Smooth muscle cell (in vitro differentiated cells): ENCODE measurements around the gene PLK1. TPM values are rescaled to one million over a fixed set of nuclear protein-coding genes. Genes with fewer than 3 reads are reported as not detected.

Experiments used
- DNase-seq: peaks from one replicate; lab custom pipeline; 2025; ENCODE audit not compliant: unreplicated experiment; lab: John Stamatoyannopoulos, UW
- H2AFZ ChIP-seq: fragments of 200-600 bp; sonication (generic); 2 replicates; pipeline ENCODE4 v1.6.0; 2016; ENCODE audit warnings: antibody characterized with exemption, low read depth, mild to moderate bottlenecking
- H3F3A ChIP-seq: fragments of 200-600 bp; sonication (generic); 2 replicates; pipeline ENCODE4 v1.6.0; 2017; ENCODE audit warnings: antibody characterized with exemption, low read depth
- H3K27ac ChIP-seq: fragments of 200-600 bp; sonication (generic); 2 replicates; pipeline ENCODE4 v1.5.1; 2016; ENCODE audit warnings: low read depth, mild to moderate bottlenecking
- H3K27me3 ChIP-seq: fragments of 200-600 bp; sonication (generic); 2 replicates; pipeline ENCODE4 v1.6.1; 2016; ENCODE audit warnings: low read depth, mild to moderate bottlenecking
- H3K36me3 ChIP-seq: fragments of 200-600 bp; sonication (generic); 2 replicates; pipeline ENCODE4 v1.5.1; 2016; ENCODE audit warnings: low read depth
- H3K4me1 ChIP-seq: fragments of 200-600 bp; sonication (generic); 2 replicates; pipeline ENCODE4 v1.5.1; 2016; ENCODE audit warnings: low read depth
- H3K4me2 ChIP-seq: fragments of 200-600 bp; sonication (generic); 2 replicates; pipeline ENCODE4 v1.6.0; 2016; ENCODE audit warnings: mild to moderate bottlenecking
- H3K4me3 ChIP-seq: fragments of 200-600 bp; sonication (generic); 2 replicates; pipeline ENCODE4 v1.5.1; 2016; ENCODE audit warnings: mild to moderate bottlenecking
- H3K79me2 ChIP-seq: fragments of 200-600 bp; sonication (generic); 2 replicates; pipeline ENCODE4 v1.6.0; 2016; ENCODE audit warnings: low read depth, mild to moderate bottlenecking
- H3K9ac ChIP-seq: fragments of 200-600 bp; sonication (generic); 2 replicates; pipeline ENCODE4 v1.6.0; 2016; ENCODE audit warnings: low read depth
- H3K9me3 ChIP-seq: fragments of 200-600 bp; sonication (generic); replicated peaks from 2 replicates; pipeline ENCODE4 v1.5.1; 2016; ENCODE audit warnings: low read depth
- H4K20me1 ChIP-seq: fragments of 200-600 bp; sonication (generic); 2 replicates; pipeline ENCODE4 v1.6.0; 2016; ENCODE audit warnings: low read depth
- WGBS: methylation state at CpG from one replicate; pipeline ENCODE4 v1.1.7; 2016; ENCODE audit warnings: low lambda C conversion rate; 5-methylcytosine and 5-hydroxymethylcytosine counted together
- polyA plus RNA-seq: library from polyadenylated mRNA; unstranded; fragments of >200 nt; fragmentation: Nextera tagmentation; extraction: Ambion mirVana; gene quantifications from 2 replicates; pipeline ENCODE4 v1.2.1, GENCODE V29; 2016
- total RNA-seq: library from RNA; depleted of rRNA; stranded (reverse); fragments of >200 nt; gene quantifications from 2 replicates; pipeline ENCODE4 v1.2.3, GENCODE V29; 2014
- TF ChIP-seq, protein P1 (sequence below): fragments of 200-600 bp; sonication (generic); IDR thresholded peaks from 2 replicates; pipeline ENCODE4 v1.5.1; 2017; ENCODE audit warnings: borderline replicate concordance, mild to moderate bottlenecking, antibody characterized with exemption; ENCODE audit not compliant: insufficient read depth, poor library complexity, severe bottlenecking

The PLK1 gene
- total and polyA plus RNA-seq, 2 experiments from 2014 or later: 15.5 to 29.7 TPM

DNA sequence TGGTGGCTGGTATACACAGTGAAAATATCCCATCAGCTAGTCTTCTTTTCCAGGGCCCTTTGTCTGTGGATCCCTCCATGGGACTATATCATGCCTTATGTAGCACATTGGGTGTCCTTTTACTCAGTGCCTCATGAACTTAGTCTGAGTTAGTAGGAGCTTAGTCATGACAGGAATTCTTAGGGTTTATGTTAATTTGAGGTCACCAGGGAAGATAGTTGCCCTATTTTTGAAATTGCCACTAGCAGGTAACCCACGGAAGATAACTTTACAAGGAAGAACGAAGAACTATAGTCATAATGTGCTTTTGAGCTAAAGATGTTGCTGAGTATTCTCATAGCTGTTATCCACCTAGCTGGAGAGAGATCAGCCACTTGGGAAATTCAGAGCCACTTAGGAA lies 14.8 kb upstream of the PLK1 start:
- Histone ChIP-seq H3K79me2 (no peaks in the 10 kb centered on the region), H3K9me3 (no peaks in the 10 kb centered on the region), H3F3A (no peaks in the 10 kb centered on the region), H4K20me1 (no peaks in the 10 kb centered on the region), H3K27ac (no peak overlapping the region), H3K9ac (no peak overlapping the region), H3K4me3 (no peak overlapping the region), H3K27me3 (peaks cover 3% of the 10 kb centered on the region), H3K4me1 (no peaks in the 10 kb centered on the region), H2AFZ (no peak overlapping the region), H3K4me2 (no peak overlapping the region), H3K36me3 (no peaks in the 10 kb centered on the region)
- TF ChIP-seq, protein P1, sequence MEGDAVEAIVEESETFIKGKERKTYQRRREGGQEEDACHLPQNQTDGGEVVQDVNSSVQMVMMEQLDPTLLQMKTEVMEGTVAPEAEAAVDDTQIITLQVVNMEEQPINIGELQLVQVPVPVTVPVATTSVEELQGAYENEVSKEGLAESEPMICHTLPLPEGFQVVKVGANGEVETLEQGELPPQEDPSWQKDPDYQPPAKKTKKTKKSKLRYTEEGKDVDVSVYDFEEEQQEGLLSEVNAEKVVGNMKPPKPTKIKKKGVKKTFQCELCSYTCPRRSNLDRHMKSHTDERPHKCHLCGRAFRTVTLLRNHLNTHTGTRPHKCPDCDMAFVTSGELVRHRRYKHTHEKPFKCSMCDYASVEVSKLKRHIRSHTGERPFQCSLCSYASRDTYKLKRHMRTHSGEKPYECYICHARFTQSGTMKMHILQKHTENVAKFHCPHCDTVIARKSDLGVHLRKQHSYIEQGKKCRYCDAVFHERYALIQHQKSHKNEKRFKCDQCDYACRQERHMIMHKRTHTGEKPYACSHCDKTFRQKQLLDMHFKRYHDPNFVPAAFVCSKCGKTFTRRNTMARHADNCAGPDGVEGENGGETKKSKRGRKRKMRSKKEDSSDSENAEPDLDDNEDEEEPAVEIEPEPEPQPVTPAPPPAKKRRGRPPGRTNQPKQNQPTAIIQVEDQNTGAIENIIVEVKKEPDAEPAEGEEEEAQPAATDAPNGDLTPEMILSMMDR: no peak
- DNase-seq: no peak
- WGBS: 93% methylated on average over 2 of the region's 2 CpGs

- H4K20me1 ChIP-seq: no peaks in the 10 kb centered on the region
- TF ChIP-seq, protein P1: no peak
- H3K4me2 ChIP-seq: no peak overlapping the region
- no peaks in the 10 kb centered on the region for H3K4me1 ChIP-seq
- no peak for DNase-seq
- H3K4me3 ChIP-seq: no peak overlapping the region
- H2AFZ ChIP-seq: no peak overlapping the region
- H3K79me2 ChIP-seq: no peaks in the 10 kb centered on the region
- H3K9me3 ChIP-seq: no peaks in the 10 kb centered on the region
- H3K27ac ChIP-seq: no peak overlapping the region
- WGBS: 91% methylated on average over 7 of the region's 7 CpGs
- peaks cover 3% of the 10 kb centered on the region for H3K27me3 ChIP-seq
- no peaks in the 10 kb centered on the region for H3F3A ChIP-seq
- H3K9ac ChIP-seq: no peak overlapping the region
- H3K36me3 ChIP-seq: no peaks in the 10 kb centered on the region
These were observed 11.9 kb upstream of the PLK1 start for GRCh38 chr16:23666571-23667354.

DNA sequence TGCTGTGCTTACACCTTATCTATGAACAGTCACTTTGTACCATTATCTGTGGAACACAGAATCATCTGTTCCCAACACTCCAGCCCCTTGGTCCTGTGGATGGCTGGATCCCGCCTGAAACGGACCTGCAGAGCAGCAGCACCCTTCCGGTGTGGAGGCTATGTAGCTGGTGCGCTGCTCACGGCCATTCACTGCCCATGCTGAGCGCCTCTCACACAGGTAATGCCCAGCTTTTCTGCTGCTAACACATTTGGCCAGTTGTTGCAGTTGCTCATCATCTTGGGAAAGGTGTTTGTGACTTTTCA lies 11.4 kb upstream of the PLK1 start:
- Histone ChIP-seq H3K4me3 (no peak overlapping the region), H3K27ac (no peak overlapping the region), H4K20me1 (no peaks in the 10 kb centered on the region), H3K9ac (no peak overlapping the region), H3K36me3 (no peaks in the 10 kb centered on the region), H3K79me2 (no peaks in the 10 kb centered on the region), H3K4me1 (no peaks in the 10 kb centered on the region), H3K27me3 (peaks cover 3% of the 10 kb centered on the region), H3K9me3 (no peaks in the 10 kb centered on the region), H3K4me2 (no peak overlapping the region), H2AFZ (no peak overlapping the region), H3F3A (no peaks in the 10 kb centered on the region)
- 93% methylated on average over 6 of the region's 6 CpGs for WGBS
- TF ChIP-seq, protein P1: no peak
- DNase-seq: no peak

DNA sequence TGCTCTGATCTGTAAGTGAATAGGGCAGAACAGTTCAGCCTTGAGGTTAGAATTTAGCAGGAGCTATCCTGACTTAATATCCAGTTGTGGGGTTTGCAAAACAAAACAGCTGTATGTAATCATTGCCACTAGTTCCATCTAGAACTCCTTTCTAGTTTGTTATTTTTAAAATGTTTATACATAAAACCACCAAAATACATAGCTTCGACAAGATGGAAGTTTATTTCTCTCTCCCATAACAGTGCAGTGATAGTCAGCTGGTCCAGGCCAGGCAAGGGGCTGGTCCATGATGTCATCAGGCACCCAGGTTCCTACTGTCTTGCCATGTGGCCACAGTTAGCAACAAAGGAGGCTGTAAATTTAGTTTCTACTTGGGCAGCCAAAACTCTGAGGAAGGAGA lies 10.5 kb upstream of the PLK1 start:
- Histone ChIP-seq H3K4me2 (no peak overlapping the region), H4K20me1 (no peaks in the 10 kb centered on the region), H3K4me1 (peaks cover under 1% of the 10 kb centered on the region), H3F3A (no peaks in the 10 kb centered on the region), H2AFZ (no peak overlapping the region), H3K27ac (no peak overlapping the region), H3K9me3 (no peaks in the 10 kb centered on the region), H3K36me3 (no peaks in the 10 kb centered on the region), H3K27me3 (peaks cover 3% of the 10 kb centered on the region), H3K9ac (no peak overlapping the region), H3K4me3 (no peak overlapping the region), H3K79me2 (no peaks in the 10 kb centered on the region)
- TF ChIP-seq, protein P1: no peak
- no peak for DNase-seq
- 96% methylated on average over 1 of the region's 1 CpG for WGBS
